ENCODE measurements around the gene CNPY4.

Gene CNPY4

GRCh38 chr7:100166970-100167911 is 47.8 kb downstream of the CNPY4 start:
- no peak for DNase-seq (ENCODE audit: extremely low spot score)
- TF ChIP-seq SP1 (IDR thresholded peaks at IDR 0.05) (no peak), LEF1 (IDR thresholded peaks at IDR 0.05; ENCODE audit: borderline replicate concordance) (no peak), ELF4 (IDR thresholded peaks at IDR 0.05) (no peak), HDGF (IDR thresholded peaks at IDR 0.05; ENCODE audit: borderline replicate concordance) (no peak), CTBP1 (IDR thresholded peaks at IDR 0.05; ENCODE audit: borderline replicate concordance) (no peak), FOXM1 (IDR thresholded peaks at IDR 0.05; ENCODE audit: borderline replicate concordance) (no peak), FOXK2 (IDR thresholded peaks at IDR 0.05) (no peak), TARDBP (IDR thresholded peaks at IDR 0.05) (no peak), ARNT (IDR thresholded peaks at IDR 0.05) (no peak), ZNF384 (IDR thresholded peaks at IDR 0.05) (no peak), PKNOX1 (IDR thresholded peaks at IDR 0.05) (no peak), SUZ12 (IDR thresholded peaks at IDR 0.05) (no peak)
- CTCF ChIA-PET = interaction anchor here (0.6 to 2.2 kb wide), 4 partner anchors 10 to 37 kb away, joined by 3 to 8 read pairs (median 4); partner anchors contain the start of genes GPC2 and LAMTOR4
- POLR2A ChIA-PET = interaction anchor here (0.9 to 2.3 kb wide), 3 partner anchors 10 to 23 kb away, joined by 3 to 12 read pairs (median 4); partner anchors contain the start of genes GPC2 and STAG3

GRCh38 chr7:100167912-100168323 is 48.5 kb downstream of the CNPY4 start:
- no peak for DNase-seq (ENCODE audit: extremely low spot score)
- ChIA-PET POLR2A (interaction anchor here (1.3 to 2.3 kb wide), 2 partner anchors 9 to 22 kb away, joined by 3 to 12 read pairs; partner anchors contain the start of genes GPC2 and STAG3), CTCF (interaction anchor here (1.0 to 2.2 kb wide), 3 partner anchors 9 to 37 kb away, joined by 3 to 8 read pairs (median 3); partner anchors contain the start of genes GPC2 and LAMTOR4)
- TF ChIP-seq FOXM1 (IDR thresholded peaks at IDR 0.05; ENCODE audit: borderline replicate concordance) = no peak
- no peak for TF ChIP-seq TARDBP (IDR thresholded peaks at IDR 0.05)
- no peak for TF ChIP-seq ELF4 (IDR thresholded peaks at IDR 0.05)
- no peak for TF ChIP-seq PKNOX1 (IDR thresholded peaks at IDR 0.05)
- no peak for TF ChIP-seq L3MBTL2 (conservative IDR thresholded peaks at IDR 0.05)

GRCh38 chr7:100169147-100169850 is 49.9 kb downstream of the CNPY4 start:
- POLR2A ChIA-PET = interaction anchor here (1.1 kb wide), 1 partner anchor 81 kb away, joined by 3 read pairs; the partner anchor contains the start of gene COPS6
- TF ChIP-seq L3MBTL2 (conservative IDR thresholded peaks at IDR 0.05) = no peak
- no peak for TF ChIP-seq LEF1 (IDR thresholded peaks at IDR 0.05; ENCODE audit: borderline replicate concordance)
- no peak for TF ChIP-seq NFRKB (IDR thresholded peaks at IDR 0.05)
- TF ChIP-seq CTBP1 (IDR thresholded peaks at IDR 0.05; ENCODE audit: borderline replicate concordance) = no peak
- TF ChIP-seq ZNF384 (IDR thresholded peaks at IDR 0.05) = no peak
- TF ChIP-seq TARDBP (IDR thresholded peaks at IDR 0.05) = no peak
- no peak for TF ChIP-seq ELF4 (IDR thresholded peaks at IDR 0.05)
- no peak for TF ChIP-seq BHLHE40 (IDR thresholded peaks at IDR 0.05; ENCODE audit: borderline replicate concordance)
- no peak for TF ChIP-seq FOXK2 (IDR thresholded peaks at IDR 0.05)
- no peak for TF ChIP-seq HDGF (IDR thresholded peaks at IDR 0.05; ENCODE audit: borderline replicate concordance)
- no peak for TF ChIP-seq SUZ12 (IDR thresholded peaks at IDR 0.05)
- no peak for TF ChIP-seq ARNT (IDR thresholded peaks at IDR 0.05)
- CTCF ChIA-PET = interaction anchor here (2.2 kb wide), 1 partner anchor 39 kb away, joined by 8 read pairs; no protein-coding TSS in a partner anchor

GRCh38 chr7:100170101-100170897 is 50.9 kb downstream of the CNPY4 start:
- no peak for TF ChIP-seq TARDBP (IDR thresholded peaks at IDR 0.05)
- peak; percentile 57 for TF ChIP-seq PKNOX1 (IDR thresholded peaks at IDR 0.05)
- no peak for TF ChIP-seq SP1 (IDR thresholded peaks at IDR 0.05)
- no peak for TF ChIP-seq FOXK2 (IDR thresholded peaks at IDR 0.05)
- CTCF ChIA-PET = no interaction called here
- POLR2A ChIA-PET = no interaction called here
- DNase-seq (ENCODE audit: extremely low spot score) = no peak

More at GRCh38 chr7:100169147-100169850, 49.9 kb downstream of the CNPY4 start:
- DNase-seq (ENCODE audit: extremely low spot score) = no peak

- ChIA-PET POLR2A (no interaction called here), CTCF (no interaction called here)
- TF ChIP-seq HDGF (IDR thresholded peaks at IDR 0.05; ENCODE audit: borderline replicate concordance) (no peak), TARDBP (IDR thresholded peaks at IDR 0.05) (no peak), FOXA1 (IDR thresholded peaks at IDR 0.05) (no peak), BHLHE40 (IDR thresholded peaks at IDR 0.05; ENCODE audit: borderline replicate concordance) (no peak), ELF4 (IDR thresholded peaks at IDR 0.05) (no peak), PKNOX1 (IDR thresholded peaks at IDR 0.05) (no peak), L3MBTL2 (conservative IDR thresholded peaks at IDR 0.05) (no peak)
- no peak for DNase-seq (ENCODE audit: extremely low spot score)
Measured at GRCh38 chr7:100171087-100171681, 51.8 kb downstream of the CNPY4 start.

All from HEK293T (cell line).